HS-27A (cell line): ENCODE measurements around the gene SEL1L2.
A peak's percentile ranks its signal among the peaks of the same experiment; 100 is the strongest.

ENCODE experiments used
- DNase-seq: peaks from one replicate; pipeline ENCODE4 v3.0.0-alpha.2; 2012; ENCODE audit warnings: low read depth, missing footprints

SEL1L2 gene

GRCh38 chr20:13865791-13866351, 124.5 kb downstream of the SEL1L2 start:
- no peak for DNase-seq

DNA sequence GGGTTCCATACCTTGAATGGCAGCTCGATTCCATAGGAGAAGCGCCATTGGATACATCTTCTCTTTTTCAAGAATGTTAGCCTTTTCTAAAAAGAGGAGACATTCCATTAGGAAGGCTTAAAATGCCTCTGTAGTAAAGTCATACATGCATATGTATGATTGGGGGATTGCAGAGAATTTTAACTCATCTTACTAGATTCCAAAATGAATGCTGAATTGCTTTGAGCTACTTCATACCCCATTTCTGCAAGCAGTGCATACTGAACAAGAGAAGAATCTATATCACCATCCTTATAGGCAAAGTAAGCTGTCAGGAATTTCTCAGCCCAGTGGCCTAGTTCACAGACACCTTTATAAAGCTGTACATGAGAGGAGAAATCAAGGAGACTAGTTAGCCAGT, 125.3 kb downstream of the SEL1L2 start:
- DNase-seq = peak; percentile 19

DNA sequence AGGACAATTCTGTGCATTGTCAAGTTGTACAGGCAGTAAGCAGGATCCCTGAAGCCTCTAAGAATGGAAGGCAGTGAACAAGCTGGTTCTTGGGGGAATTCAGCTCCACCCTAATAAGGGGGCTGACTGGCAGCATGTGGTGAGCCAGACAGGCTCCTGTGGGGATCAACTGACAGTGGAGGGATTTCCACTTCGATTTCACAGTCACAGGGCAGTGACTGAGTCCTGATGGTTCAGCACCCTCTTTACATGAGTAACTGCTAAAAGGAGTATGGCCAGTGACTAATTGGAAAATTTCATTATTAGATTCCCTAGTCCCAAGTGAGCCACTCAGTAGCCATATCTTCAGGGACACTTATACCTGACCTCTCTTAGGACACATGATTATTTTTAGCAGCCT, 127.2 kb downstream of the SEL1L2 start:
- no peak for DNase-seq

GRCh38 chr20:13862245-13862644, 128.2 kb downstream of the SEL1L2 start:
- no peak for DNase-seq

GRCh38 chr20:13858871-13859270, 131.5 kb downstream of the SEL1L2 start:
- no peak for DNase-seq

DNA sequence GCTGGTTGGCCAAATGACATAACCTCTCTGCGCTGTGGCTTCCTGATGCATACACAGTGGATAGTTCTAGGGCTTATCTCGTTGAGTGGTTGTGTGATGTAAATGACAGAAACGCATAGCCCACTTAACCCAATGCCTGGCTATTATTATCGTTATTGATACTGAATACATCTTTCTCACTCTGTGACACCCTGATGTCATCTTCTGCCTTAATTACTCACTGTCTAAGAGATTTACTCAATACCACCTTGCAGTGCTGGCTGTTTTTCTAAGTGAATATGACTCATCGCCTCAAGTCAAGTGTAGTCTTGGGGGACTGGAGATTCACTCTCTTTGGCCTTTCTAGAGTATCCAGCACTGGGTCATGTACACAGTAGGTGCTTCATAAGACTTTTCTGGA, 132.0 kb downstream of the SEL1L2 start:
- no peak for DNase-seq

- DNase-seq = no peak
Measured at GRCh38 chr20:13857961-13858360, 132.5 kb downstream of the SEL1L2 start.

- no peak for DNase-seq
Measured at GRCh38 chr20:13857304-13857703, 133.1 kb downstream of the SEL1L2 start.

- no peak for DNase-seq
Measured at GRCh38 chr20:13856354-13856753, 134.1 kb downstream of the SEL1L2 start.

GRCh38 chr20:13855613-13856012, 134.8 kb downstream of the SEL1L2 start:
- no peak for DNase-seq

GRCh38 chr20:13852306-13852705, 138.1 kb downstream of the SEL1L2 start:
- DNase-seq = no peak

DNA sequence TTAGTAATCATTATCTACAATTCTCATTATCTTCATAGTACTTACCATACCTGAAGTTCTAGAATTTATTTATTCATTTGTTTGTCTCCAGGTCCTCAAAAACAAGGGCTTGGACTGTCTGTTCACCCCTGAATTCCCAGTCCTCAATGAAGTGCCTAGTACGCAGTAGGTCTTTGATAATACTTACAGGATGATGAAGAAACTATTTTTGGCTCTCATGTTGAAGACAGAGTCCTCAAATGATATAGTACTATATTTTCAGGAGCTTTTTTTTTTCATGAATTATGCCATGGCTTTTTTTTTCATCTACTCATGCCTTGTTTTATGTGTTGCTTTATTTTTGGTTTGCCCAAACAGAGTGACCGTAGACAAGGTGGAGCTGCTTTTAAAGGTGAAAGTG, 139.1 kb downstream of the SEL1L2 start:
- no peak for DNase-seq

GRCh38 chr20:13844296-13844695, 146.1 kb downstream of the SEL1L2 start:
- DNase-seq = no peak

GRCh38 chr20:13841206-13841605, 149.2 kb downstream of the SEL1L2 start:
- no peak for DNase-seq

- DNase-seq = no peak
Measured at GRCh38 chr20:13840093-13840465, 150.3 kb downstream of the SEL1L2 start.

DNA sequence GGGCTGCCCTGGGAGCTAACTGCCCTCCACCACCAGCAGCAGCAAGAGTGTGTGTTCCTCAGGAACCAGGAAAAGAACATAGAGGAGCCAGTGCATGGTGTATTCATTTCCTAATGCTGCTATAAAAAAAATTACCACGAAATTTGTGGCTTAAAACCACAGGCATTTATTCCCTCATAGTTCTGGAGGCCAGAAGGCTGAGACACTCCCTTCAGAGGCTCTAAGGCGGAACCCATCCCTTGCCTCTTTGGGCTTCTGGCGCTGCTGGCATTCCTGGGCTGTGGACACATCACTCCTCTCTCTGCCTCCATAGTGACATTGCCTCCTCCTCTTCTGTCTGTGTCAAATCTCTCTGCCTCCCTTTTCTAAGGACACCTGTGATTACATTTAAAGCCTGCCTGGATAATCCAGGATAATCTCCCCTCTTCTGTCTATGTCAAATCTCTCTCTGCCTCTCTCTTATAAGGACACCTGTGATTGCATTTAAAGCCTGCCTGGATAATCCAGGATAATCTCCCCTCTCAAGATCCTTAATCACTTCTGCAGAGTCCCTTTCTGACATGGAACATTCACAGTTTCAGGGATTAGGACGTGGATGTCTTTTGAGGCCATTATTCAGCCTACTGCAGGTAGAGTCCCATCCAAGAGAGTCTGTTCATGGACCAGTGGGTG, 150.9 kb downstream of the SEL1L2 start:
- DNase-seq = peak; percentile 83

DNA sequence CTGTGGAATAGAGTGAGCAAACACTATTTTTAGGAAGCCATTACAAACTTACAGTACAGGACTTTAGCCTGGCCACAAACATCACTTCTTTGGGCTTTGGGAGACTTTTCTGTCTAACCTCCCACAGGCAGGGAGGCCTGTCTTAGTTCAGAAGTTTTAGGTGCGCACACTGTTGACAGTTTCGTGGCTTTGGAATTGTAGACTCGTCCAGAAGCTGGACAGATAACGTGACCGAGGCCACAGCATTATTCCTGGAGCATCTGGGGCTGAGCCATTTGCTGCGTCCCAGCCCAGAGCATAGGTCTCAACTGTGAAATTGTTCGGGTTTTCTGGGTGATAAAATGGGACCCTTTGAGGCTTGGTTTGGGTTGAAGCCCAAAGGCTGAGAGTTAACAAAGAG, 151.8 kb downstream of the SEL1L2 start:
- DNase-seq = no peak

GRCh38 chr20:13831476-13831875, 158.9 kb downstream of the SEL1L2 start:
- no peak for DNase-seq

DNA sequence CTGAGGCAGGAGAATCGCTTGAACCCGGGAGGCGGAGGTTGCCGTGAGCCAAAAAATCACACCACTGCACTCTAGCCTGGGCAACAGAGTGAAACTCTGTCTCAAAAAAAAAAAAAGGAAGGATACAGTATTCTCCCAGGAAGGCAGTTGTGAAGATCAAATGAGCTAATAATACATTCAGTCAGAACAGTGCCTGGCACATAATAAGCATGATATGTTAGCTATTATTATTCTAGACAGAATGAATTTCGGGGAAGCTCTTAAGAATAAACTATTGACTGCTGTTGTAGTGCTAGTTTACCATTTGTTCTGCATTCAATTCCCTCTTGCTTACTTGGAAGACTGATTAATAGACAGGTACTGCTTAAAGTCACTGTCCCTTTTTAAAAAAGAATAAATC, 164.9 kb downstream of the SEL1L2 start:
- no peak for DNase-seq

- no peak for DNase-seq
Measured at GRCh38 chr20:13824459-13824858, 166.0 kb downstream of the SEL1L2 start.

DNA sequence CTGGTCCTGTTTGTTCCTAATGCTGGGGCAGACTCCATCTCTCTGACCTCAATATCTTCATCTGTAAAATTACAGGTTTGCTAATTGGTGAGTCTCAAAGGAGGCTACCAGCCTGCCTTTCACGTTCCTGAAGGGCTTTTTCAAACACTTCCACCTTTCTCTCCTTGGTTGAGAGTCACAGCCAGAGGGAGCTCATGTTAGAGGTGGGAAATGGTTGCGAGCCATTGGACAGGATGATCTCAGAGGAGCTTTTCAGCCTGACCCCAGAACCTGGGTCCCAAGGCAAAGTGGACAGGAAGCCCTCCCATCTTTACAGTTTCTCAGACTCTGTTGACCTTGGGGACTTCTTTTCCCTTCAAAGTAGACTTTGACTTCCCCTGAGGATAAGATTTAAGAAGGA, 168.0 kb downstream of the SEL1L2 start:
- no peak for DNase-seq

DNA sequence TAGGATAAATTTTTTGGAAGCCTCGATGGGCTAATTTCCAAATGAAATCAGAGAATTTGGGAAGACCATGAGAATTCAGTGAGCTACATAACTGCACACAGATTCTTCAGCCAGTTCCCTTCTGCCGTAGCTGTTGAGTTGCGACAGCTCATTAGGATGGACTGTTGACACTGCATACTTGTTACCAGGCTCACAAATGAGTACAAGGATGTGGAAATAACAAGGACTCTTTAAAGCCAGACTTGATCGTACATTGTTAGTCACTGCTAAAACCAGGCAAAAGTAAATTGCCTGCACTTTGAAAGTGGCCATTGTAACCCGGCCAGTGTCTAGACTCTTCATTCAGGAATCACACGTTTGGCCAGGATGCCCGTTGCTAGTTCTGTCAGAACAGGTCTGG, 168.5 kb downstream of the SEL1L2 start:
- no peak for DNase-seq

GRCh38 chr20:13819885-13820645, 170.3 kb downstream of the SEL1L2 start:
- DNase-seq = peak; percentile 24

DNA sequence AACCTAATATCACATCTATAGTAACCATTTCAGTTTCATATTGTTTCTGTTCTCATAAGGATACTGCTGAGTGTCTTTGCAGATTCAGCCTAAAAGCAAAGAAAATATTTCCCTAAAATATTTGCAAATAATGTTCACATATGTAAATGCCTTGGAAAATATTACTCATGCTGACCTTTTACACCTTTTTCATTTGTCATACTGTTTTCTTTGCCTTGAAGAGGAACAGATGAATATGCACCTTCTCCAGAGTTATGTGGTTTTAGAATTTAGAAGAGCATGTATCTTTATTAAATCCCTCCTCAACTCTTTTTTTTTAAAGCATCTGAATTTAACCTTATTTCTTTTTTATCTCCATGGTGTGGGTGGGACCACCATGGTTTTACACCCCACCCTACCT, 173.1 kb downstream of the SEL1L2 start:
- no peak for DNase-seq
